CD4-positive, alpha-beta T cell (primary cell): ENCODE measurements around the gene KIAA1217. TPM values are rescaled to one million over a fixed set of nuclear protein-coding genes. Genes with fewer than 3 reads are reported as not detected.
A peak's percentile ranks its signal among the peaks of the same experiment; 100 is the strongest.

Source experiments
- ATAC-seq: fragments of 200-7000 bp; cut with Tn5 transposase; one replicate; pipeline ENCODE4 v1.10.0; 2022; ENCODE audit warnings: mild to moderate bottlenecking; ENCODE audit not compliant: poor library complexity
- CTCF ChIA-PET: fragments of 350-600 bp; sonication (Branson Sonifier 250); formaldehyde crosslinking; loops from one replicate; lab custom pipeline; 2021; ENCODE audit warnings: antibody characterized with exemption, inconsistent platforms; lab: Charles Lee
- POLR2A ChIA-PET: fragments of 350-600 bp; sonication (Branson Sonifier 250); formaldehyde crosslinking; loops from one replicate; lab custom pipeline; 2021; ENCODE audit warnings: antibody characterized with exemption, inconsistent platforms; lab: Charles Lee
- DNase-seq, 14 experiments: peaks; one replicate each; pipeline ENCODE4 v3.0.0-alpha.2; 2013 to 2020; ENCODE audit warnings: mixed read lengths in 2 of 14
- H3K27ac ChIP-seq, 2 donors: one replicate each; pipeline versions ENCODE4 v1.5.1 to v1.7.0; 2013; ENCODE audit warnings: low read length in 2 of 2, low read depth in 1 of 2, mild to moderate bottlenecking in 1 of 2
- H3K27me3 ChIP-seq, 2 experiments: 1 replicate in 1 of 2; 2 replicates in 1 of 2; pipeline versions ENCODE4 v1.6.1 to v1.7.0; 2013; ENCODE audit warnings: low read length in 2 of 2, control low read depth in 1 of 2, mild to moderate bottlenecking in 1 of 2, moderate library complexity in 1 of 2; ENCODE audit not compliant: insufficient read depth in 2 of 2, control insufficient read depth in 1 of 2
- H3K36me3 ChIP-seq: one replicate; pipeline ENCODE4 v1.6.1; 2013; ENCODE audit warnings: low read length, control low read depth; ENCODE audit not compliant: insufficient read depth
- H3K4me1 ChIP-seq: one replicate; pipeline ENCODE4 v1.6.1; 2013; ENCODE audit warnings: low read length, control low read depth; ENCODE audit not compliant: insufficient read depth
- H3K4me3 ChIP-seq: one replicate; pipeline ENCODE4 v1.5.1; 2013; ENCODE audit warnings: mild to moderate bottlenecking, low read length, moderate library complexity
- H3K9me3 ChIP-seq, 2 experiments: 1 replicate in 1 of 2; 2 replicates in 1 of 2; pipeline versions ENCODE4 v1.6.1 to v1.7.0; 2013; ENCODE audit warnings: low read length in 2 of 2, mild to moderate bottlenecking in 2 of 2, control low read depth in 1 of 2, moderate library complexity in 1 of 2; ENCODE audit not compliant: control insufficient read depth in 1 of 2, insufficient read depth in 1 of 2
- H3K27ac Mint-ChIP-seq: one replicate; pipeline ENCODE4 v1.8.0; 2020; ENCODE audit warnings: mixed read lengths
- H3K27me3 Mint-ChIP-seq: one replicate; pipeline ENCODE4 v1.8.0; 2021; ENCODE audit warnings: mixed read lengths
- H3K36me3 Mint-ChIP-seq: one replicate; pipeline ENCODE4 v1.8.0; 2021; ENCODE audit warnings: low read depth, mixed read lengths
- H3K4me1 Mint-ChIP-seq: one replicate; pipeline ENCODE4 v1.8.0; 2021; ENCODE audit warnings: low read depth, mixed read lengths
- H3K4me3 Mint-ChIP-seq: one replicate; pipeline ENCODE4 v1.8.0; 2020; ENCODE audit warnings: mild to moderate bottlenecking, mixed read lengths
- H3K9me3 Mint-ChIP-seq: one replicate; pipeline ENCODE4 v1.8.0; 2020; ENCODE audit warnings: mixed read lengths
- intact Hi-C, 2 experiments: fragments of 100-400 bp; cut with DNase I in 1 of 2; cut with micrococcal nuclease in 1 of 2; formaldehyde crosslinking; loops; one replicate each; pipeline versions ENCODE4 v1.15.1 to v1.9.0; 2023 to 2025; cut with DNase I, micrococcal nuclease
- total RNA-seq, 174 experiments: library from RNA in 2 of 174; stranded (reverse) in 2 of 174; gene quantifications; one replicate each; pipeline ENCODE4 v1.2.3 and lab custom pipeline; 2021 to 2026
- TF ChIP-seq, protein P1 (sequence below): fragments of 200-600 bp; IDR thresholded peaks from one replicate; pipeline ENCODE4 v1.8.0; 2022; ENCODE audit warnings: antibody characterized with exemption, mild to moderate bottlenecking

Gene KIAA1217
- total RNA-seq, 2 experiments from 2014 or later, result not detected

DNA sequence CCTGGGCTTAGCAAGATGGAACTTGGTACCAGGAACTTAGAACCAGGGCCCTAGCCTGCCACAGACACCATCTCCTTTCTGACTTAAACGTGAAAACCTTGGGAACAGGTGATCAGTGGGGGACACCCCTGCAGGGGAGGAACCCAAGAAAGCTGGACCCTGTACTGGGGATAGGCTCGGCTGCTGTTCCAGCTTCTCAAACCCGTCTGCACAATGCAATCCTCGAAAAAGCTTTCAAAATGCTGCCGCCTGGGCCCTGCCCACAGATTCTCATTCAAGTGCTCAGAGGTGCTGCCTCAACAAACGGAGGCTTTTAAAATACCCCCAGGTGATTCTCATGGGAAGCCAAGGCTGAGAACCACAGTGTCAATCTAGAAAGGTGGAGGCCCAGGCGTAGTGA lies 345.1 kb downstream of the KIAA1217 start:
- intact Hi-C loops, result no loop called here

DNA sequence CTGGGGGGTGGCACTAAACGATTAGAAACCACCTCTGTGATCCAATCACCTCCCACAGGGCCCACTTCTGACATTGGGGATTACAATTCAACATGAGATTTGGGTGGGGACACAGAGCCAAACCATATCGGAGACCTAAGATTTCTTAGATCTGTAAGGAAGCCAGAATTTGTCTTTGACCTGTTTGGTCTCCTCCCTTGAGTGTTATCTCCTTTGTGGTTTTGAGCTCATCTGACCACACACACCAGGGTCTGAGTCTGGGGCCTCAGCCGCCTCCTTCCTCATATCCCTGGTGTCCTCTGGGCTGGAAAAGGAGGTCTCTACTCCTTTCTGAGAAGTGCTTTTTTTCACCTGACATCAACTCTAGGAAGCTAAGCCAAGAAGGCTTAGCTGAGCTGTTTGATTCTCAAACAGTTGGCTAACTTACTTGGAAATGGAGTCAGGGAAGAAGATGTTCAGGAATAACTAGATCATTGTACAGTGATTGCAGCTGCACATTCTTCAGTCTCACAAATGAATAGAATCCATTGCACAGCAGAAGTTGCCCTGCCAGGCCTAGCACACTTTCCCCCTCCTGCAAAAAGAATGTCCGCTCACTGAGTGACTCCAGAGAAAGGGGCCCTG lies 347.3 kb downstream of the KIAA1217 start:
- peaks cover 0 to 3% of the 10 kb centered on the region in 2 experiments for H3K9me3 ChIP-seq
- ATAC-seq, result no peak
- no peaks in the 10 kb centered on the region for H3K9me3 Mint-ChIP-seq
- no peak overlapping the region for H3K4me3 ChIP-seq
- H3K36me3 ChIP-seq, result no peaks in the 10 kb centered on the region
- H3K4me1 ChIP-seq, result peaks cover 4% of the 10 kb centered on the region
- H3K27me3 Mint-ChIP-seq, result no peaks in the 10 kb centered on the region
- no peak overlapping the region for H3K4me3 Mint-ChIP-seq
- H3K27me3 ChIP-seq, result no peaks in the 10 kb centered on the region
- no peak for DNase-seq
- intact Hi-C loops, result loop anchor here (2.0 kb wide), 2 partner anchors 1241 to 1397 kb away; no protein-coding TSS in a partner anchor
- ChIA-PET CTCF (no interaction called here), POLR2A (no interaction called here)
- H3K27ac Mint-ChIP-seq, result no peak overlapping the region
- H3K4me1 Mint-ChIP-seq, result peaks cover 3% of the 10 kb centered on the region
- no peaks in the 10 kb centered on the region for H3K36me3 Mint-ChIP-seq
- TF ChIP-seq, protein P1, sequence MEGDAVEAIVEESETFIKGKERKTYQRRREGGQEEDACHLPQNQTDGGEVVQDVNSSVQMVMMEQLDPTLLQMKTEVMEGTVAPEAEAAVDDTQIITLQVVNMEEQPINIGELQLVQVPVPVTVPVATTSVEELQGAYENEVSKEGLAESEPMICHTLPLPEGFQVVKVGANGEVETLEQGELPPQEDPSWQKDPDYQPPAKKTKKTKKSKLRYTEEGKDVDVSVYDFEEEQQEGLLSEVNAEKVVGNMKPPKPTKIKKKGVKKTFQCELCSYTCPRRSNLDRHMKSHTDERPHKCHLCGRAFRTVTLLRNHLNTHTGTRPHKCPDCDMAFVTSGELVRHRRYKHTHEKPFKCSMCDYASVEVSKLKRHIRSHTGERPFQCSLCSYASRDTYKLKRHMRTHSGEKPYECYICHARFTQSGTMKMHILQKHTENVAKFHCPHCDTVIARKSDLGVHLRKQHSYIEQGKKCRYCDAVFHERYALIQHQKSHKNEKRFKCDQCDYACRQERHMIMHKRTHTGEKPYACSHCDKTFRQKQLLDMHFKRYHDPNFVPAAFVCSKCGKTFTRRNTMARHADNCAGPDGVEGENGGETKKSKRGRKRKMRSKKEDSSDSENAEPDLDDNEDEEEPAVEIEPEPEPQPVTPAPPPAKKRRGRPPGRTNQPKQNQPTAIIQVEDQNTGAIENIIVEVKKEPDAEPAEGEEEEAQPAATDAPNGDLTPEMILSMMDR, result no peak
- no peak overlapping the region for H3K27ac ChIP-seq

More for the DNA sequence above, 345.1 kb downstream of the KIAA1217 start:
- TF ChIP-seq, protein P1, result no peak
- H3K4me3 ChIP-seq, result no peak overlapping the region
- ATAC-seq (no peak), DNase-seq (no peak)
- CTCF ChIA-PET, result no interaction called here
- no peaks in the 10 kb centered on the region for H3K36me3 Mint-ChIP-seq
- H3K4me1 Mint-ChIP-seq, result peaks cover 3% of the 10 kb centered on the region
- no peak overlapping the region for H3K27ac Mint-ChIP-seq
- peaks cover 4% of the 10 kb centered on the region for H3K4me1 ChIP-seq
- H3K9me3 Mint-ChIP-seq, result no peaks in the 10 kb centered on the region
- no peaks in the 10 kb centered on the region for H3K27me3 ChIP-seq
- H3K9me3 ChIP-seq, result peaks cover 0 to 3% of the 10 kb centered on the region in 2 experiments
- POLR2A ChIA-PET, result no interaction called here
- H3K4me3 Mint-ChIP-seq, result no peak overlapping the region
- H3K36me3 ChIP-seq, result no peaks in the 10 kb centered on the region
- H3K27ac ChIP-seq, result no peak overlapping the region
- no peaks in the 10 kb centered on the region for H3K27me3 Mint-ChIP-seq

DNA sequence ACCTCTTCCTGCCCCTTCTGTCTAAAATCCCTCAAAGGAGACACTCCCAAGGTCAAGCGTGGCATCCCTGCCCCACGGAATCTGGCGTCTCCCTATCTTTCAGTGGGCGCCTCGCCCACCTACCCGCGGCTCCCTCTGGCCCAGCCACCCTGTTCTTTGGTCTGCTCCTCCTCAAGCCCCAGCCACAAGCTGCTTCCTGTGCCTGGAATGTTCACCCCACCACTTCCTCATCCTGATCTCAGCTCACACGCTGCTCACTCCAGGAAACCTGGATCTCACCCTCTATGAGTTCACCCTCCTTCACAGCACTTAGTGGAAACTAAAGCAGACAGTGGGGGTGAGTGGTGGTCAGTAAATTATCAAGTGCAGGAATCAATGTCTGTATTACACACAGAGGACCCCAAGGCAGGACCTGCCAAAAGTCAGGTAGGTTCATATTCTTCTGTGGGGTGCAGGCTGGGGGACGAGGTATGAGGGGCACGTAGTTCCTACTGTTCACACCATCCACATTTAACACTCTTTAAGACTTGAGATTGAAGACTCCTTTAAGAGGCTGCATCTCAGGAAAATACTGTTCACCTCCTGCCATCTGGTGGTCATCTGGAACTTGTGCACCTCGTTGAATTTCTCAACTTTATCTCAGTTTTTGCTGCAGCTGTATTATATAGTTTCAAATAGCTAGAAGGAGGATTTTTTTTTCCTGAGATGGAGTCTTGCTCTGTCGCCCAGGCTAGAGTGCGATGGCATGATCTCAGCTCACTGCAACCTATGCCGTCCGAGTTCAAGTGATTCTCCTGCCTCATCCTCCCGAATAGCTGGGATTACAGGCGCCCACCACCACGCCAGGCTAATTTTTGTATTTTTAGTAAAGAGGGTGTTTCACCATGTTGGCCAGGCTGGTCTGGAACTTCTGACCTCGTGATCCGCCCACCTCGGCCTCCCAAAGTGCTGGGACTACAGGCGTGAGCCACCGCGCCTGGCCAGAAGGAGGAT lies 348.1 kb downstream of the KIAA1217 start:
- peaks cover 3% of the 10 kb centered on the region for H3K4me1 Mint-ChIP-seq
- no peaks in the 10 kb centered on the region for H3K27me3 Mint-ChIP-seq
- H3K27ac Mint-ChIP-seq, result no peak overlapping the region
- H3K4me3 ChIP-seq, result no peak overlapping the region
- H3K4me1 ChIP-seq, result peaks cover 4% of the 10 kb centered on the region
- intact Hi-C loops, result loop anchor here (2.0 kb wide), 2 partner anchors 1242 to 1398 kb away; no protein-coding TSS in a partner anchor
- H3K27me3 ChIP-seq, result no peaks in the 10 kb centered on the region
- ATAC-seq, result peak; percentile 64
- ChIA-PET POLR2A (no interaction called here), CTCF (no interaction called here)
- no peaks in the 10 kb centered on the region for H3K36me3 Mint-ChIP-seq
- peaks cover 0 to 3% of the 10 kb centered on the region in 2 experiments for H3K9me3 ChIP-seq
- no peak overlapping the region for H3K27ac ChIP-seq
- TF ChIP-seq, protein P1, result peak; percentile 60
- H3K9me3 Mint-ChIP-seq, result no peaks in the 10 kb centered on the region
- H3K4me3 Mint-ChIP-seq, result no peak overlapping the region
- DNase-seq, result peak in 3 of 14 experiments; percentile 40 to 65 (median 51)
- no peaks in the 10 kb centered on the region for H3K36me3 ChIP-seq
